IPS DF 4.7 (cell line): ENCODE results near the gene KLF2.

Experiments used
- DNase-seq: peaks from one replicate; pipeline ENCODE4 v3.0.0-alpha.2; 2013; ENCODE audit warnings: low spot score; ENCODE audit errors: extremely low read depth

The KLF2 gene

DNA sequence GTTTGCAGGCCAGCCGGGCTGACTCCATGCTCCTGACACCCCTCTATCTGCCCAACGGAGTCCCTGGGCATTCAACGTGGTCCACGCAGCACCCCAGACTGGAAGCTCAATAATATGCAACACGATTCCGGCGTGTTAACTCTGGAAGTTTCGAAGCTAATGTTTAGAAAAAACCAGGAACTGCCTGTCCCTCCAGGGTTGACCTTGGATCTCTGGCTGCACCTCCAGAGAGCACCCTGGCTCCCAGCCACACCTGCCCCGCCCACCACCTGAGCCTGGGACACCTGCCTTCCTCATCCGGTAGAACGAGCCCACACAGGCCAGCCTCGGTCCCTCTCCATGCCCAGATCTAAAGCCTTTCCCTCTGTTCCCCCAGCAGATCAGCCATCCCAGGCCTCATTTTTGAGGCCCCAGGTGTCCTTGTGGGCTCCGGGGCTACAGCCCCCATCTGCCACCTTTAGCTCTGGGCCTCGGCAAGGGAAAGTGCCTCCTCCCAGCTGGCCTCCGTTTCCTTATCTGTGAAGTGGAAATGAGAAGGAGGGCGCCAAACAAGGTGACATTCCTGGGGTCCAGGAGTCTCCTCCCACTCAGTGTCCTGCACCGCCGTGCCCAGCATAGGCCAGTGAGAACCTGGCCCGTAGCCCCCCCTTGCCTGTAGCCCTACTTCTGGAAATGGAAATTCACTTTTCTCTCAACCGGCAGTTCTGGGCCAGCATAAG is 38.7 kb downstream of the KLF2 start:
- DNase-seq = no peak

DNA sequence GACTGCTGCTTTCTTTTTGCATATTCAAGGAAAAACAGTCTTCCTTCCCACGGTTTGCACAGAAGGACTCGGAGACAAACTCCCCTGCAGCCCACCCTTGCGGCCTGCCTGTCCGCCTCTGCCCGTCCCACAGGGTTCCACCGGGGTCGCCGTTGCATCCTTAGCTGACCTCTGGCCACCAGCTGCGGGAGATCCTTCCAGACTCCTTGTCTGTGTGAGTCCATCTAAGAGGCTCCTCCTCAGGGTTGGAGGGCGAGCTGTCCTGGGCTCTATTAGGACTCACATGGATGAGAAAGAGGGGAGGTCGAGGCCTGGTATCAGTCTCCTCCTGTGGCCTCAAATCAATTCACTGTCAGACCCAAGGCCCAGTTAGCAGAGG is 39.2 kb downstream of the KLF2 start:
- no peak for DNase-seq

DNA sequence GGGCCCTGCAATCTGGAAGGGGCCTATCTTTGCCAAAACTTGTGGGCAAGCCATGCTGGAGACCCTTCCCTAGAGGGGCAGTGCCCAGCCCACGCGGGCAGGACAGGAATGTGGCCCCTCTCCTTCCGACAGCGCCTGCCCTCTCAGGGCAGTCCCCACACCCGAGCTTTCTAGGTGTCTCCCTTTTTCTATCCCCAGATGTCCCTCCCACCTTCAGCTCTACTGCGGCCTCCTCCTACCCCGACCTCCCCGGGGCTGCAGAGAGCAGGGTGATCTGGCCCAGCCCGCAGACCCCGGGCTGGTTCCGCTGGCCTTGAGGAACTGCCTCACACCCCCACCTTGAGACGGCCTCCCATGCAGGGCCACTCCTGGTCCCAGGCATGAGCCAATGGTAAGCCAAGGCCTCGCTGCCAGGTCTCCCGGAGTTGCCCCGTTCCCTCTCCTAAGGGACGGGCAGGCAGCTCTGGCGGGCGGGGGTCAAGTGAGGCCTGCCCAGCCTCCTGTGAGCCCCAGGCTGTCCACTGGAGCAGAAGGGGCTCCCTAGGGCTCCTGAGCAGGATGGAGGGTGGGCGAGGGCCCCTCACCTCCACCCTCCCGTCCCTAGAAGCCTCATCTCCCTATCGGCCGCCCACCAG is 39.7 kb downstream of the KLF2 start:
- DNase-seq = no peak

DNA sequence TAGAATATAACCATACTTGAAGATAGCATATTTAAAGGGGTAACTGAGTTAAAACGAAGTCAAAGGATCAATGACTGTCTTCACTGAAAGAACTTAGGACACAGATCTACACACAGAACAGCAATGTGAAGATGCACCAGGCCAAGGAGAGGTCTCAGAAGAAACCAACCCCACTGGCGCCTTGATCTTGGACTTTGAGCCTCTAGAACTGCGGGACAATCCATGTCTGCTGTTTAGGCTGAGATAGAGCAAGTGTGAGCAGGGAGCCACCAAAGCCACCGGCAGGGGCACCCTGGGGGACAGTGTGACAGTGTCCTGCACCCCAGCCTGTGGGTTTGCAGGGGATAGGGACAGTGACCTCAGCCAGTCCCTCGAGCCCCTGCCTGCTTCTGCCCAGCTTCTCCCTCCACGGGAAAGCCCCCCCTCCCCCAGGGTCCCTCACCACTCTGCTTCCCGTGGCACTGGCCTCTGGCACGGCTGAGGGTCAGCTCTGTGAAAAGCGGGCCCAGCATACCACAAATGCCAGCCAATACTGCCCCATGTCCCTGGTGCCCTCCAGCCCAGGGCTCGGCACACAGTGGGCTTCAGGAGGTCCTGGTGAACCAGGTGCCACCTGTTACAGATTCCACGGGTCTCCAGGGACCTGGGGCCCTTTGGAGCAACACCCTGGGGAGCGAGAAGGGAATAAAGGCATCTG is 40.8 kb downstream of the KLF2 start:
- no peak for DNase-seq

DNA sequence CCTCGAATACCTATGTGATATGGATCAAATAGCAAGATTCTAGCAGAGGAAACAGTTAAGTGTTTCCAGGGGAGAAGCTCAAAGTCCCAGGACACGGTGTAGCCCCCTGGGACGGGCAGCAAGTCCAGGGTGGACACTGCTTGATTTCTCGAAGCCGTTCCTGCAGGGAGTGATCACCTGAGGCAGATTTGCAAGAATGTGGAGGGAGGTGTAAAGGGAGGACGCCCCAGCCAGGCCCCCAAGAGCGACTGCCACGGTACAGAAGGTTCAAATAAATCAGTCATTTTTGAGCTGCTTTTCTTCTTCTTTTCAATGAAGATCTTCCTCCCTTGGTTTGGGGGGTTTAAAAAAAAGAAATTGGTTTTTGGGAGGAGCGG is 41.4 kb downstream of the KLF2 start:
- DNase-seq = no peak

DNA sequence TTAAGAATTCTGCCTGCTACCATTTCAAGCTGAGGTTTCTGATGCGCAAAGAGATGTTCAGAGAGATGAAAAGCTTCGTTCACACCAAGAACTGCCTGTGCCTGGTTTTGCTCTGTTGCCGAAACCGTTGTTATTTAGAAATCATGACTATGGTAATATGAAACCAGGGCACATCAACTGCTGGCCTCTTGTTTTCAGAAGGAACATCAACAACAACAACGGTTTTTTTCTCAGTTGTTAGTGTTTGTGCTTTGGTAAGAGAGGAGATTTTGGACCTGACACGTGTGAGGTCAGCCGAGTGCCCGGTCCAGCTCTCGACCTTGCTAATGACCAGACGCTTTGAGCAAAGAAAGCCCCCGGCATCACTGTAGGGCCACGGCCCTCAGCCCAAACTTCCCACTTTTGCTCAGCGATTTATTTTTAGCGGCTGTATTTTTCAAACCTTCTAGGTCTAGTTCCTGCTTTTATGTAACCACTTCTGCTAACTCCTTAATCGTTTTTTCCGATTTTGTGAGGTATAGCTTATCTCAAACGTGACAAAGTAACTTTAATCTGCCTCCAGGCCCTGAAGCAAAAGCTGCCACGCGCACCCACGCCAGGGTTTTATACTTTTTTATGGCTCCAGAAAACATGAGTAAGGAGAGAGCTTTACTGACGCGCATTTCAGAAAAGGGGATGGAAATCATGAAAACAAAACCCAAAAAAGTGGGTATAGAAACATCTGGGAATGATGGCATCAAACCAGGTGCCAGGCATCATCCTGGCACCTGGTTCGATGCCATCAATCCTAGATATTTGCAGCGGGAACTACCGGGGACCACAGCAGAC is 42.0 kb downstream of the KLF2 start:
- DNase-seq = no peak

DNA sequence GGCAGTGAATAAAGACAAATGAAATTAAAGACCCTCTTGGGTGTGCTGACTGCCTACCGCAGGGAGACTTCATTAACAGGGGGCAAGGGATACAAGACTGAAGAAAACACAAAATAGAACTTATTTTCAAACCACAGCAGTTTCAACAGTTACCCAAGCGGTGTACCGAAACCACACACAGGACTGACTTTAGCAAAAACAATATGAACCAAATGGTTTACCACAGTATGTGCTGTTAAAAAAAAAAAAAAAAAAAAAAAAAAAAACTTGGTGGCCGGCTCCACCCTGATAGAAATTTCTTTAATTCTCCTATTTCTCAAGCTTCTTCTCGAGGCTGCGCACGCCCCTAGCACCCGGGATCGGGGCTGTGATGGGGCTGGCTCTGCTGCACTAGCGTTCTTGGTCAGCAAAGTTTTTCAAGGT is 42.6 kb downstream of the KLF2 start:
- no peak for DNase-seq

DNA sequence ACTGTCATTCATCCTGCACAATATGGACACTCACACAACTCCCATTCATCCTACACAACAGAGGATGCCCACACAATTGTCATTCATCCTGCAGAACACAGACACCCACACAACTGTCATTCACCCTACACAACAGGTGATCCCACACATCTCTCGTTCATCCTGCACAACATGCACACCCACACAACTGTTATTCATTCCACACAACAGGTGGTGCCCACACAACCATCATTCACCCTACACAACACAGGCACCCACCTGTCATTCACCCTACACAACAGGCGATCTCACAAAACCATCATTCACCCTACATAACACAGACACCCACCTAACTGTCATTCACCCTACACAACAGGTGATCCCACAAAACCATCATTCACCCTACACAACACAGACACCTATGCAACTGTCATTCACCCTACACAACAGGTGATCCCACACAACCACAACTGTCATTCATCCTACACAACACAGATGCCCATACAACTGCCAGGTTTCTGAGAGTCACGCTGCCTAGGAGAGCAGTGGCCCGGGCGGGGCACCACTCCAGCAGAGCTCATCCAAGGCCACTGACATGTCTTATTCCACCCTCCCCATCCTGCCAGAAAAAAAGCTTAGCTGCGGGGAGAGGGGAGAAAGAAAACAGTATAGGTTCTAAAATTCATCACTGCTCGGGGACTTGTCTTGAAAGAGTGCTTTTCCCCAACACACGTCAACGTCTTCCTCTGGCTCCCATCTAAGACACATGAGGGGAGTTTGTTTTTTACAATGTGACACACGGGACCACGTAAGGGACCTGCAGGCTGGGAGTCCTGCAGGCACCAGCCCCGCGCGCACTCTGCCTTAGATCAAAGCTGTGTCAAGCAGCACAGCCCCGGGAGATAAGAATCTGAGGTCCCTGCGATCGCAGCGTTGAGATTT is 44.0 kb downstream of the KLF2 start:
- no peak for DNase-seq

DNA sequence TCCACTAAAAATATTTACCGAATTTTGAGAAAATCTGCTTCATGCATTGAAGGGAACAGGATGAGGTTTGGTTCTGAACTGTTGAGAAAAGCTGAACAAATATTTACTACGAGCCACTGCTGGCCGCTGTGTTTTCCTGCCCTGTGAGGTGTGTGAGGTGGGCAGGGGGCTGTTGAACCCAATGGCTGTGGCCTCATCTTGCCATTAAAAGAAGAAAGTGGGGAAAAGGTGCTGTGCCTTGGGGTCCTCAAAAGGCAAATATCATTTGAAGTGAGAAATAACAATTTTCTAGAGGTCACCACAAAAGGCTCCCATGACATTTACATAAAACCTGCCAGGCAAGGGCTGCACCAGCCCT is 44.7 kb downstream of the KLF2 start:
- DNase-seq = no peak

DNA sequence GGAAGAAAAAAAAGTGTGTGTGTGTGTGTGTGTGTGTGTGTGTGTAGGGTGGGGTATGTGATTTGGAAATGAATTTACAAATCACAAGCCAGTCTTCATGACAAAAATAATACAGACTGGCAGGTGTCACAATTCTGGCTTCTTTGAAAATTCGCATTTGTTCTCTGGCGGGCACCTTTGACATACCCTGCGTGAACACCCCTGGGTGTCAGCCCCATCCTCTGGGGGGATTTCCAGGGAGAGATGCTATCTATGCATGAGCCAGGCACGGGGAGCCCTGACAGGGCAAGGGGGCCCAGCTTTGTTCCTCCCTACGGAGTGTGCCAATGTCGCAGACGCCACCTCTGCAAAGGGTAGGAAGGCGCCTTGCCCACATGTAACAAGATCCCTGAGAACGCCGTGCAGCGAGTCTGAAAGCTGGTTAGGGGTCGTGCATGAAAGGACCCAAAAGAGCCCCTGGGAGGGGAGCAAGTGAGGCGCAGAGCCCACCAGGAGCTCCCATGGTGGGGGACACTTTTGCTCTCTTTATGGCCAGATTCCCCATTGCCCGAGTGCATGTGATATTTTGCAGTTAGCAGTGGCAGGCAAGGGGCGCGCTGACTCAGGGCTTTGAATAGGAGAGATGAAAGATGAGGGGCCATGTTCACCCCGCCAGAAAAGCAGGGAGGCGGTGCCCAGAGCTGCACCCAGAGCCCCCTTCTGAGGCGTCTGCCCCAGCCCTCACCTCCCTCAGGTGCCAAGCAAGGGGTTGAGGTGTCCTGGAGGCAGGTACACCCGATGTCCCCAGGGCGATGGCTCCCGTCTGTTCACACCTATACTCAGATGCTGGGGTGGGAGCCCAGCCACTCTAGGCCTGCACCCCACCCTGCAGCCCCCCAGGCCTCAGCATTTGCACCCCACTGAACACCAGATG is 45.3 kb downstream of the KLF2 start:
- no peak for DNase-seq

DNA sequence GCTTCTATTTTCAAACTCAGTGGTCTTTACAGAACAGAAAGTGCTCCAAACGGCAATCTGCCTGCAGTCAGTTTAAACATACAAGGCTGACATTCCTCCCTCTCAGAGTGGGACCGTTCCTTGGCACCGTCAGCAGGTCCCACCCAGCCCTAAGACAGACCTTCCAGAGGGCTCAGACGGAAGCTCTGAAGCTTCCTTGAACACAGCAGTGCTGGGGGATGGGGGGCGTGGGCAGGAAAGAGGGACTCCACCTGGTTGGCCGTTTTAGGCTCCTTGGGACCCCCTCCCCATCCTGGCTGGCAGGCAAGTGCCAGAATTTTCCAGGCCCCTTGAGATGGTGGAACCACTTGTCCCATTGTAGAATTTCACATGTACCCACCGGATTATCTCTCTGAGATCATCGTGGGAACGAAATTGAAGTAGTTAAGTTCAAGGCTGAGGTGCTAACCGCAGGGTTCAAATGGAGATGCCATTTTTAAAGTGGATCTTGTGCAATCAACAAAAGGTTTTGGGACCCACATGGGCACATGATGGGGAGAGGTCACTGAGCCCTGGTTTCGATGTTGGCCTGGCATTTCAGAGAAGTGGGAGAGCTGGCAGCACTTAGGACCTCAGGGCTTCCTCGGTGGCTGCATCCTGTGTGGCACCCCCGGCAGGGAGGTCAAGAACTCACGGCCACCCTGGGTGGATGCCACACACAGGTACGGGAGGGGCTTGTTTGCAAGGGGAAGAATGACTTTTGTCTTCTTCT is 46.2 kb downstream of the KLF2 start:
- no peak for DNase-seq

DNA sequence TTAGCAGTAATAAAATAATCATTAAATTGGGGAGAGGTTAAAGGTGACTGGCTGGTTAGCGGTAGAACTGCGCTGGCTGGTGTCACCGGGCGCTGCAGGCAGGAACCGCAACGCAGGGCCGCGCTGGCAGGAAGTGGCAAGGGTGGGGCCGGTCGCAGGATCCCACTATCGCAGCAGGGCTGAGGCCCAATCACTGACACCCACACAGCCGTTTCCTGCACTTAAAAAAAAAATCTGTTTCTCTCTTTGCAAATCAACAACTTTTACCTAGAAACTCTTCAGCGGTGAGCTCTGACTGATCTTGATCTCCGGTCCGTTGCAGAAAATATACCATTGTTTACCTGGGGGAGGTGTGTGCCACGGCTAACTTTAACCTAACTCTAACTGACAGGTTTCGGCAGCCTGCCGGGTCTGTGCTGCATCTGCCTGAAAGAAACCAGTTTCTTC is 46.9 kb downstream of the KLF2 start:
- DNase-seq = no peak

DNA sequence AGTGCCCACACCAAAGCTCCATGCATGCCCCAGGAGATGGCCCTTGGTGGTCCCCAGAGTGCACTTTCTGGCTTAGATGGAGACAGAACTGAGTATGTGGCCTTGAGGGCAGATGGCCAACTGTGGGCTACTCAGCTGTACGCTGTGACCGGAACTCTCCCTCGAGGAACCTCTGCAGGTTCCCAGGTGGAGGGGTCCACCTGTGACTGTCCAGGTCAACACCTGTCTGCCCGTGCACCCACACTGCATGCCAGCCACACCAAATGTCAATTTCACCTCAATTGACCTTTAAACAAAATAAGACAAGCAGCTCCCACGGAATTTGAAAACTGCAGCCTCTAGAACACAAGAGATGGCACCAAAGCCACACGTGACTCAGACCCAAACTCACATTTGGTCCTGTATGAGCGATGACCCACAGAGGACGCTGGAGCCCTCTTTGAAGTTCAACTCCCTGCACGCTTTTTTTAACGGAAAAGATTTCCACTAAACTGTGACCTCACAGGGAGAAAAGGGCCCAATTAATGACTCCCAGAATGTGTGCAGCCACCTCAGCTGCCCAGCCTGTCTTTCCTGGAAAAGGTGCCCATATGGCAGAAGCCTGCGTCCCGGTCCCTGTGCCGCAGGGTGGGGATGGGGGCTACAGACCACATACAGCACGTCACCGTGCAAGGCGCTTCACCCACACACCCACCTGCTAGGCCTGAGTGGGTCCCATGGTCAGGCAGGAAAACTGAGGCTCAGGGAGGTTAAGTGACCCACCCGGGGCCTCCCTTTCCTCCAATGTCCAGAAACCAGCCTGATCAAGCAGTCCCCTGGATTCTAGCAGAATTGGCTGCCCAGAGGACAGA is 47.7 kb downstream of the KLF2 start:
- no peak for DNase-seq

DNA sequence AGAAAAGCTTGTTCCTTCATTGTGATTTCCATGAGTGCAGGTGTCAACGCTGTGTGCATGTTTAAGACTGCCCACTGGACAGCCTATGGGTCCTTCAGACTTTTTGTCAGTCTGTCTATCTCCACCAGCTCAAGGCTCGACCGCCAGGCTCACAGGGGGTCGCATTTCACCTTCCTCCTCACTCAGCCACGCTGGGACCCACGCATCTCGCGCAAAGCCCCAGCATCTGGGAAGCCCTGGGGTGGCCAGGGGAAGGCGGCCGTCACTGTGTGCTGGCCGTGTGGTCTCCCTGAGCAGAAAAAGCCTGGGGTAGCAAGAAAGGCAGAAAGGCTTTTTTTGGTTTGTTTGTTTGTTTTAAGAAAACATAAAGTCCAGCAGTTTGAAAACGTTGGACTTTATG is 48.5 kb downstream of the KLF2 start:
- DNase-seq = no peak

DNA sequence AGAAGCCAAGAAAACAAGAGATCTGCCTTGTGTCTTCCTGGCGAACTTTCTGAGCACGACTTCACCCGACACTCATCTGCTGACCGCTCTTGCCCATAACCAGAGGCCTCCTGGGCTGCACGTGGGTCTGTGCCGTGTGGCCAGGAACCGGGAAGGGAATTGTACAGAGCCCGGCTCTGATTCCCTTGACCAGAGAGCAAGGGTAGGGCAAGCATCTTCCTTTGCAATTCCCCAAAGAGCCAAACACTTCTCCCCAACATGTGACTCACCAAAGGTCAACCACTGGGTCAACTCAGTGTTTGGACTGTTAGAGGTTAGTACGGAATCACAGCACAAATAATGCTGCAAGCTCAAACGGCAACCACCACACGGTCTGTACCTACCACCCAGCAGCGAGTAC is 48.9 kb downstream of the KLF2 start:
- no peak for DNase-seq

DNA sequence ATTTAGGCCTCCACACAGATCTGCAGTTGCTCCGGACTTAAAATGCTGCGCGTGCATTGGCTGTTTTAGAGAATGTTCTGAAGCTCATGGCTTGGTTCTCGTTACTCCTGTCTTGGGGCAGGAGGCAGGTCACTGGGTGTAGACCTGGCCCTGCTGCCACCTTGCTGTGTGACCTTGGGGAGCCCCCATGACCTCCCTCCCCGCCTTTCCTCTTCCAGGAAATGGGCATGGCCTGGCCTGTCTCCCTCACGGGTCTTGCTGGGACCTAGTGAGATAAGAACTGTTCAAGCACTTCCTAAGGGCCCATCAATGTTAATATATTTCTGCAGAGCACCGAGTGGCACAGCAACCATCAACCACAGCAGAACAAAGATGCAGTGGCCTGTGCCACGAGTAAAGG is 49.4 kb downstream of the KLF2 start:
- DNase-seq = no peak

DNA sequence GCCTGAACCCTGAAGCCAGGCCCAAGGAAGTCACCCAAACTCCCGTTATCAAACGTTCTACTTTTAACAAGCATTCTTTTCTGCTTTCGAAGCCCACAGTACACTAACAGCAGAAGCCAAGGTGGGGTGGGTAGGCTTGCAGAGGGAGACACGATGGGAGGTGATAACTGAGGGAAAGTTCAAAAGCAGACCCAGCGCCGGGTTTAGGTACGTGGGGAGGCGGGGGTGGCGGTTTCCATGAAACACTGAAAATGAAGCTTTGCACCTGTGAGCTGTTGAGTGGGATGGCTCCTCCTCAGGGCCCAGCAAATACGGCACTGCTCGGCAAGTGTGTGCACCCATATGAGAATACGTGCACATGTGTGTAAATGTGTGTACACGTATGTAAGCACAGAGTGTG is 49.8 kb downstream of the KLF2 start:
- DNase-seq = no peak
